PFSK-1 (cell line): ENCODE results near the gene SOHLH2.

Experiments used
- POLR2AphosphoS5 ChIP-seq: IDR thresholded peaks from 2 replicates; pipeline ENCODE4 v1.6.1; 2012; ENCODE audit warnings: low read depth, mild to moderate bottlenecking, control low read depth, low read length, moderate library complexity
- REST ChIP-seq, 2 experiments: IDR thresholded peaks; 2 replicates each; pipeline versions ENCODE4 v1.6.1 to v1.8.0; 2011 to 2012; ENCODE audit warnings: low read depth in 2 of 2, low read length in 2 of 2, control low read depth in 1 of 2, inconsistent platforms in 1 of 2, mild to moderate bottlenecking in 1 of 2, moderate library complexity in 1 of 2; ENCODE audit not compliant: insufficient read depth in 1 of 2
- TAF1 ChIP-seq: IDR thresholded peaks from 2 replicates; pipeline ENCODE4 v1.6.1; 2012; ENCODE audit warnings: low read length, control low read depth, borderline replicate concordance; ENCODE audit not compliant: insufficient read depth

- no peak for TF ChIP-seq POLR2AphosphoS5
- TF ChIP-seq TAF1, result no peak
- no peak for TF ChIP-seq REST (IDR thresholded peaks at IDR 0.05; ENCODE audit: insufficient read depth in 1 of 2, low read depth in 2 of 2, low read length in 2 of 2)
These were observed 90.0 kb downstream of the SOHLH2 start for GRCh38 chr13:36124236-36124822.
